Measurements from ENCODE around the gene FGG.

The FGG gene

DNA sequence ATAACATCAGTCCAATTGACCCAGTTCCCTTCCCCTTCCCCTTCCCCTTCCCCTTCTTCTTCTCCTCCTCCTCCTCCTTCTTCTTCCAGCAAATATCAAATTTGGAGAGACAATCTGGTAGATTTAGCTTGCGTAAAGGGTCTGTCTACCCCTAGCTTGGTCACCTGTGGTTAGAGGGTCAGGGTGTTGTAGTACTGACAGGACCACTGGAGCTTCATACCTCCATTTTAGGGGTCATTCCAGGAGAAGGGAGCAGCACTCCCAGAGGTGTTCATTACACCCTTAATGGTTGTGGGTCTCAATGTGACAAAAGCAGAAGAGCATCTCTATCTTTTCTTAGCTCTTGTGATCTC is 53.3 kb downstream of the FGG start:
- Mint-ChIP-seq H3K36me3 (no peaks in the 10 kb centered on the region), H3K4me3 (no peak overlapping the region), H3K4me1 (peaks cover 6% of the 10 kb centered on the region), H3K27ac (no peak overlapping the region), H3K9me3 (peaks cover 7% of the 10 kb centered on the region), H3K27me3 (no peaks in the 10 kb centered on the region)
- ATAC-seq: no peak

Data from stimulated activated memory B cell treated with anti-CD40 and anti-IgM and Interleukin-4, amounts not matched to agents 10 μg/mL and 1 μg/mL and 100 μg/mL, for 72 hours (primary cell).